ENCODE results near the gene PYGB.

PYGB gene

DNA sequence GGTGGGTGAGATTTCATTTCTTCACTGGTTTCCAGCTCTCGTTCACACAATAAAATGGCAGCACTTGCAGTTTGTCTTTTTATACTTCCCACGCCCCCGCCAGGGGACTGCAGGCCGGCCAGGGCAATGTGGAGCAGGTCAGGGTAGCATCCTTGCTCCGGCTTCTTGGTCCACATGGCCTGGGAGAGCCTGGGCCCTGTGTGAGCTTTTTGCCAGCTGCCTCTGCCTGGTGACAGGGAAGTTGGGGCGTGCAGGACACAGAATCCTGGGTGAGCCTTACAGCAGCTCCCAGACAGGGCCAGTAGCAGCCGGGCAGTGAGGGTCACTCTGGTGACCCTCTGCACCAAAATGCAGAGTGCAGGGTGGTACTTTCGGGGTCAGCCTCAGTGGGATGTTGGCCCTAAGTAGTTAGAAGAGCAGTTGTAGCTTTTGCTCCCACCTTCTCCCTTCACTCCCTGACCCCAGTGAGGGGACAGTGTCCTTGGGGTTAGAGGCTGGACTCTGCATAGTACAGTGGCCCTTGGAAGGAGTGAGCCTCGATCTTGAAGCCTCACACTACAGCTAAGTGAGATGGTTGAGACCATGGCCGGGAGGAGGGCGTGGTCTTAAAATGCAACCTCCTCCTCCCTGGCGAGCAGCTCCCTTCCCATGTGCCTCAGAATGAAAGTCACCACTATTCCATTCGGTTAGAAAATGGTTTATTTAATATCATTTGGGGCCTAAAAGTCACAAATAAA lies 23.8 kb downstream of the PYGB start:
- FAIRE-seq: no peak

DNA sequence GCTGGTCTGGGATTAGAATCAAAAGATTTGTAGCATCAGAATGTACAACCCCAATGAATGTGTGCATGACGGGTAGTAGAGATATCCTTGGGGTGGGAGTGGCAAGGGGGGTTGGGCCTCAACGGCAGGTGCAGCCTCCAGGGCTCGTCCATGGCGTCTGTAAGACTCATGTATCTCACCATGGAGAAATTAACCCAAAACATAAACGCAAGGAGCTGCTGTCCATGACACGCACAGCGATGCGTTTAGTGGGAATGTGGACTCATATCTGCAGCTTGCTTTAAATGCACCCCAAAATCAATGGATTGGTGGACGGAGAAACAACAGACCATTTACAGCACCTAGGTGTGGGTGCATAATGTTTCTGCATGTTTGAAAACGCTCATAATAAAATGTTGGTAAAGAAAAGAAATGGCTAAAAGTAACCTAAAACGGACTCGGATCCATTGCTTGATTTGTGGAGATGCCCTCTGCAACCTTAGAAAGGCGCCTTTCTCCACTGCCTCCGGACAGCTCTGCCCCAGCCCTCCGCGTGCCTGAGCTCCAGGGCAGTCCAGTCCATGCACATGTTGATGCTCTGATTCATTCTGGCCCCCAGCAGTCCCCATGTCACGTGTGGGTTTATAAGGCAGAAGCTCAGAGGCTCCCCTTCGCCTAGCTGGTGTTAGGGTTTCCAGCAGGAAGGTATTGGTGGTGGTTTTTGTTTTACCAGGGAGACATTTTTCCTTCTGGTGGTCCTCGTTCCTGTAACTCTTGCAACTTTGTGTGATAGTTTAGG lies 24.5 kb downstream of the PYGB start:
- no peak for FAIRE-seq

DNA sequence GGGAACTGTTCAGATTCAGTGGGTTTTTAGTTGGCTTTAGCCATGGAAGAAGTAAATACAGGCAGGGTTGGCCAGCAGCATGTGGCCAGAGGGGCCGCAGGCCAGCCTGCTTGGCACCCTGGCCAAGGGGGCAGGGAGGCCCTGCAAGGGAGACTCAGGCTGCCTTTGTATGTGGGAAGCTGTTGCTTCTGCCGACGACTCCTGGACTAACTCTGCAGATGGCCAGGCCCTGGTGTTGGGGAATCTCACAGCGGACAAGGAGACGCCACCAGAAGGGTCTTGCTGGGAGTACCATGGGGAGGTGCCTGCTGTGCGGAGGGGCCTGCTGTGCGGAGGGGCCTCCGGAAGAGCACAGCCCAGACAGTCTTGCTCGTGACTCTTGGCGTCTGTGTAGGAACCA lies 25.2 kb downstream of the PYGB start:
- FAIRE-seq: no peak

DNA sequence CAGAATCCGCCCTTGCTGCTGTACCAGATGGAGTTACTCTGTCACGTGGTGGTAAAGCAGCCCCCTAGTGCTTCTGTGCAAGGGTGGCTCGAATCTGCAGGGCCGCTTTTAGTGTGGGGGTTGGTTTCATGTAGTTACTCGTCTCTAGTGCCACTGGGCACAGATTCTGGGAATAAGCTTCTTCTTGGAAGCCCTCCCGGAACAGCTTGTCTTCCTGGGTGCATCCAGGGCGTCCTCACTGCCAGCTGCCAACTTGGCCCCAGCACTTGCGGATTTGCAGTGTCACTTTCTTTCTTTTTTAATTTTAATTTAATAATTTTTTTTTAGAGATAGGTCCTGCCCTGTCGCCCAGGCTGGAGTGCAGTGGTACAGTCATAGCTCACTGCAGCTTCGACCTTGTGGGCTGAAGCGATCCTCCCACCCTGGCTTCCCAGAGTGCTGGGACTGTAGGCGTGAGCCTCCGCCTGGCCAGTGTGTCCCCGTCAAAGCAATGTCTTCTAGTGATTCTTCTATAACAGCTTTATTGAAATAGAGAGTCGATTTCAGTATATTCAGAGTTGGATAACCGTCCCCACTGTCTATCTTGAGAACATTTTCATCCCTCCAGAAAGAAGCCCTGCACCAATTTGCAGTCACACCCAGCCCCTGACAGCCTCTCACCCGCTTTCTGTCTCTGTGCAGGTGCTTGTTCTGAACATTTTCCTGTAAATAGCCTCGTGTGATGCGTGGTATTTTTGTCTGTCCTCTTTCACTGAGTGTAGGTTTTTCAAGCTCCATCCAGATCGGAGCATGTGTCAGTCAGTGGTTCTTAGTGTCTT lies 25.9 kb downstream of the PYGB start:
- FAIRE-seq: no peak

DNA sequence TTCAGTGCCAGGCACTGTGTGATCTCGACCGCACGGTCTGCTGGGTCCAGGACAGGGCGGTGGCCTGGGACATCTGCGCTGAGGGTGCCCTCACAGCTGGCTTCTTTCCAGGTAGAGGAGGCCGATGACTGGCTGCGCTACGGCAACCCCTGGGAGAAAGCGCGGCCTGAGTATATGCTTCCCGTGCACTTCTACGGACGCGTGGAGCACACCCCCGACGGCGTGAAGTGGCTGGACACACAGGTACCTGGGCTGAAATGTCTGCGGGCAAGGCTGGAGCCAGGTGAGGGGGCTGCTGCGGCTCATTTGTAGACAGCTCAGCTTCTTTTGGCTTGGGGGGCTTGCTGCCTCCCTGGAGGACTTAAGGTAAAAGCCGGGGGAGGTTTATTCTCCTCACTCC lies 26.6 kb downstream of the PYGB start:
- no peak for FAIRE-seq

DNA sequence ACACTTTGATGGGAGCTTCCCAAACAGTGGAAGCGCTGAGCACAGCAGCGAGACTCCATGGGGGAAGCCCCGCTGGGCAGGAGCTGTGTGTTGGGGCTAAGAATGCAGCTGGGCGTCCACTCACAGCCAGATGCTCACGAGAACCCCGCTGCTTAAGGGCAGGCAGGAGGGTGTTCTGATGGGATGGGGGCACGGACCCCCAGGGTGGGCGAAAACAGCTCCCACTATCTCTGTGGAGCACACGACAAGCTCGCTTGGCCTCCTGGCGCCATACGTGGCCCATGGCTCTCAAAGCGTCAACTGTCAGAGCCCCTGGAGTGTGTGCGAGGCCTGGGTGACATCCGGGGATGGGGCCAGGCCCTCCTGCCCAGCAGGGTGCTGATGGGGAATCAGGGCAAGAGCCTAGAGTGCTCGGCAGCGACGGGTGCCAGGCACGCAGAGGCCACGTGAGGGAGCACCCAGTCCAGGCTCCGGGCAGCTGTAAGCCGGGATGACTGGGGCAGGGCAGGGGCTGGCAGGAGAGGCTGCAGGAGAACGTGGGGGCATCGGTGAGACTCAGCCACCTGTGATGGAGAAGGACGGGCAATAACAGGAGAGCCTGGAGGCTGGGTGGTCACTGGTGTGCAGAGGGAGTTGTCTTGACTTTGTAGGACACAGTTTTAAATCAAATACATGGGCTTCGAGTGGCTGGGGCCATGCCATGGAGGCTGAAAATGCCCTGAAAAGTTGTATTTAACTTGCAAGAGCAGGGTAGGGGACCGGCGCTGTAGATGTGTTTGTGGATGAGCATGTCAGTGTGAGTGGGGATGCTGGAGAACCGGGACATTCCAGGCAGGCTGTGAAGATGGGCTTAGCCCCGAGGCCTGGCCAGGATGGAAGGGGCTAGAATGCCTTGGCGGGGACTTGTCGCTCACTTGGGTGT lies 27.3 kb downstream of the PYGB start:
- FAIRE-seq: no peak

DNA sequence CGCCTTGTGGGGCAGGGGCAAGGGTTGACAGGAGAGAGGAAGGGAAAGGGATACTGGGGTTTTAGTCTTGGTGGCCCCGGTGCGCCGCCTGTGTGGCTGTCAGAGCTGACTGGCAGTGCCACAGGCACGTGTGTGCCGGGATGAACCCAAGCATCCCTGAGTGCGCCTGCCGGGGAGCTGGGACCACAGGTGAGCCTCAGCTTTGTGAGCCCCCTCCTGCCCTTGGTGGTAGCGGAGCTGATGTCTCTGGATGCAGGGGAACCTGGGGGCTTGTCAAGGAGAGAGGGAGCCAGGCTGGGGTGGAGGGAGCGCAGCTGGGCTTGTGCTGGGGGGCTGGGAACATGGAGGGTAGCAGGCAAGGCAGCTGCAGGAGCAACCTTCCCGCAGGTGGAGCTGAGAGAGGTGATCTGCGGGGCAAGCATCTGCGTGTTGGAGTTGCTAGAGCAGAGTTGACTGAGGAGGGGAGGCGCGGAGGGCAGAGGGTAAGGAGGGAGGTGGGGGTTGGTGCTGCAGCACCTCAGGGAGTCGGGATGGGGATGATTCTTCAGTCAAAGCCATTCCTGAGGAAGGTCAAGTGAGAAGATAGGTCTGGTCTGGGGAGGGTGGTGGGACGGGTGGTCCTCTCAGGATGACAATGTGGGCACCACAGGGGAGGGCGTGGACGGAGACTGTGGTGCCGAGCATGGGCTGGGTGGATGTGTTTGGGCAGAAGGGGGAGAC lies 28.1 kb downstream of the PYGB start:
- no peak for FAIRE-seq

DNA sequence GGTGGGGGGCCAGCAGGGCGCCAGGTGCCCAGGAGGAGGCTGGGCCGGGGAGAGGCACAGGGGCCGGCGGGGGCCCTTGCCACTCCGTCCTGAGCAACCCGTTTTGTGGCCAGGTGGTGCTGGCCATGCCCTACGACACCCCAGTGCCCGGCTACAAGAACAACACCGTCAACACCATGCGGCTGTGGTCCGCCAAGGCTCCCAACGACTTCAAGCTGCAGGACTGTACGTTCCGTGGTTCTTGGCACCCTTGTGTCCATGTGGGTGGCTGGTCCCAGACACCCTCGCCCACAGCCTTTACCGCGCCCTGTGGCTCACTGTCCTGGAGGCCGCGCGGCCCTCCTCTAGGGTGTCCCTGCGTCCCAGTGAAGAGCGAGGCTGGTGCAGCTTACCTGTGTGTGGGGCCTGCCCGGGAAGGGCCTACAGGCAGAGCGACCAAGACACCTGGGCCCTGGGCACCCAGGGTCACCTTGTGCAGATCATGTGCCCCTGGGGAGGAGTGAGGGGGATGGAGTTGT lies 28.7 kb downstream of the PYGB start:
- FAIRE-seq: no peak

DNA sequence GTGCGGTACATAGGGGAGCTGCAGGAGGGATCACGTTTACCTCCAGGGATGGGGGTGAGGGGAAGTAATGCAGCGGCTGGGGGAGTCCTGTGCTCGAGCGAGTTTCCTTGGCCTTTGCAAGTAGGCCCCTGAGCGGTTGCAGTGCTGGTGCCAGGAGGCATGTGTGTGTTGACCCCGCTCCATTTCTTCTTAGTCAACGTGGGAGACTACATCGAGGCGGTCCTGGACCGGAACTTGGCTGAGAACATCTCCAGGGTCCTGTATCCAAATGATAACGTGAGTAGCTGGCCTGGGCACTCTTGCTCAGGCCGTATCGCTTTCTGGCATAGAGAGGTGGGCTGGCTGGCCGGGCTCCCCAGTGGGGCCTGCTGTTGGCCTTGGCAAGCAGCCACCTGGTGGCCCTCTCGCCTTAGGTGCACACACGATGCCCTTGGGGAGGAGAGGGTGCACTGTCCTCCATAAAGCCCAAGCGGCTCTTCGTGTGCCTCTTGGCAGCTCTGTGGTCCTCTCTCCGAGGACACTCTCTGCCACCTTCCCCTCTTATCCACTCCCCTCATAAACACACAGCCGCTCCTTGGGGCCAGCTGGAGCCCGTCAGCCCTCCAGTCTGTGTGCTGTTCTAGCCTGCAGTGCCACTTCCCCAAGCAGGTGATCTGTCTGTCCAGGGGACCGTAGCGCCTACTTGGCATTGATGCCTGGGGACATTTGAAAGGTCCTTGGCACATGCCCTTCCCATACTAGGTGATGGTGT lies 29.3 kb downstream of the PYGB start:
- no peak for FAIRE-seq

DNA sequence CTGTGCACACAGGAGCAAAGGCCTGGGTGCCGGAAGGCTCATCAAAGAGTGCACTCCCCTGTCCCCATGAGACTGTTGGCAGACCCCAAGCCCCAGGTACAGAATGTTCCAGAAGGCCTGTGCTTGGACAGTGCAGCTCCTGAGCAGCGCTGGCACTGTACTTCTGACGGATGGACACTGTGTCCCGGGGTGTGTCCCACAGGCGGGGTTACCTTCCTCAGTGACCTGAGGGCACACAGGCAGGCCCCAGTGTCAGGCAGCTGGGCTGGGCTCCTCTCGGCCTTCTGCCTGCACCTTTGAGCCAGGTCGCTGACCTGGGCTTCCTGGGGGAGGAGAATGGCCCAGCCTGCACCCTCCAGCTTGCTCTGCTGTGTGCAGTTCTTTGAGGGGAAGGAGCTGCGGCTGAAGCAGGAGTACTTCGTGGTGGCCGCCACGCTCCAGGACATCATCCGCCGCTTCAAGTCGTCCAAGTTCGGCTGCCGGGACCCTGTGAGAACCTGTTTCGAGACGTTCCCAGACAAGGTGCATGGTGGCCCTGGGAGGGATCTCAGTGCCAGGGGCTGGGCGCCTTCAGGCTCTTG lies 30.1 kb downstream of the PYGB start:
- FAIRE-seq: no peak

DNA sequence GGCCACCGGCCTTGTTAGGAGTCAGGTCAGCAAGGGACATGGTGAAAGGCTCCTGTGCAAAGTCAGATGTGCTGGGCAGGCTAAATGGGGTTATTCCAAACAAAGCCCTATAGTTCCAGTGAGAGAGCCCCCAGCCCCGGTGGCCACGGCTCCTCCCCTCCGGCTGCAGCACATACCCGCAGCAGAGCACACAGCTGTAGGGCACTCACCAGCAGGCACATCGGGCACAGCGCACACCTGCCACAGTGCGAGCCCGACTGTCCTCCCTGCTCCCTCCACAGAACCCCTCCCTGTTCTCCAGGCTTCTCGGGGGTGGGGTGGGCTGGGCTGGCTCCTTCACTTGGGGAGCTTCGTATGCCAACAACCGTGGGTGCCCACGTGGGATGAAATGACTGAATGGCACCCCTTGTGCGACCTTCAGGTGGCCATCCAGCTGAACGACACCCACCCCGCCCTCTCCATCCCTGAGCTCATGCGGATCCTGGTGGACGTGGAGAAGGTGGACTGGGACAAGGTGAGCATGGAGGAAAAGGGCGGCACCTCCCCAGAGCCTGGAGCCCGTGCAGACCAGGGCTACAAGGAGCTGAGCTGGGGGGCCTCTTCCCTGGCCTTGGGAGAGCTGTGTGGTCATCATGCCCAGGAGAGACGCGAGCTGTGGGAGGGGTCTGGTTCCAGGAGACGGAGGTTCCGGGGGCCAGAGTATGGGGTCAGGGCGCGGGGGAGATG lies 30.9 kb downstream of the PYGB start:
- FAIRE-seq: no peak

DNA sequence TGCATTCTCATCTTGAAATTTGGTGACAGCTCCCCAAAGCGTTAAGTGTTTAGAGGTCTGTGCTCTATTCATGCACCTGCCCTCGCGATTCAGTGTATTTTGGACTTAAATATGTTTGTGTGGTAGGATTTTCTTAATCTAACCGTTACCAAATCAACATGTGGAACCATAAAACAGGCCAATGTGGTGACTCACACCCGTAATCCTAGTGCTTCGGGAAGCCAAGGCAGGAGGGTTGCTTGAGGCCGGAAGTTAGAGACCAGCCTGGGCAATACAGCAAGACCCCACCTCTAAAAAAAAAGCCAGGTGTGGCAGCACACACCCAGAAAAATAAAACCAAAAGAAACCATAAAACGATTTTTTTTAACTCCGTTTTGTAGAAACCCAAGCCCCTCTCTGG lies 31.5 kb downstream of the PYGB start:
- FAIRE-seq: no peak

DNA sequence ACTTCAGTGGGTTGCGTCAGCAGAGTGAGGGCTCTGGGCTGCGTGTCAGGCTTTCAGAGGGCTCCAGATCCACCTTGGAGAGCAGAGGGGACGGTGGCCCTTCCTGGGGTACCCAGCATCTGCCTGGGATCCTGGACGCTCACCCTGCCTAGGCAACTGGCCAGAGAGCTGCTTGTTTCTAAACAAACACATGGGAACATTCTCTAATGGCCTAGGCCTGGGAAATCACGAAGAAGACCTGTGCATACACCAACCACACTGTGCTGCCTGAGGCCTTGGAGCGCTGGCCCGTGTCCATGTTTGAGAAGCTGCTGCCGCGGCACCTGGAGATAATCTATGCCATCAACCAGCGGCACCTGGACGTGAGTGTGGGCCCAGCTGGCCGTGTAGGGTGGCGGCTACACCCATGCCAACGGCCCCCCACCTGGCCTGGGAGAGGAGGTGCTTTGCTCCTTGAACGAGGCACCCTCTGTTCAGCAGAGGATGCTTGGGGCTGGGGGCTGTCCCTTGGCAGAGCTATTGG lies 32.2 kb downstream of the PYGB start:
- no peak for FAIRE-seq

DNA sequence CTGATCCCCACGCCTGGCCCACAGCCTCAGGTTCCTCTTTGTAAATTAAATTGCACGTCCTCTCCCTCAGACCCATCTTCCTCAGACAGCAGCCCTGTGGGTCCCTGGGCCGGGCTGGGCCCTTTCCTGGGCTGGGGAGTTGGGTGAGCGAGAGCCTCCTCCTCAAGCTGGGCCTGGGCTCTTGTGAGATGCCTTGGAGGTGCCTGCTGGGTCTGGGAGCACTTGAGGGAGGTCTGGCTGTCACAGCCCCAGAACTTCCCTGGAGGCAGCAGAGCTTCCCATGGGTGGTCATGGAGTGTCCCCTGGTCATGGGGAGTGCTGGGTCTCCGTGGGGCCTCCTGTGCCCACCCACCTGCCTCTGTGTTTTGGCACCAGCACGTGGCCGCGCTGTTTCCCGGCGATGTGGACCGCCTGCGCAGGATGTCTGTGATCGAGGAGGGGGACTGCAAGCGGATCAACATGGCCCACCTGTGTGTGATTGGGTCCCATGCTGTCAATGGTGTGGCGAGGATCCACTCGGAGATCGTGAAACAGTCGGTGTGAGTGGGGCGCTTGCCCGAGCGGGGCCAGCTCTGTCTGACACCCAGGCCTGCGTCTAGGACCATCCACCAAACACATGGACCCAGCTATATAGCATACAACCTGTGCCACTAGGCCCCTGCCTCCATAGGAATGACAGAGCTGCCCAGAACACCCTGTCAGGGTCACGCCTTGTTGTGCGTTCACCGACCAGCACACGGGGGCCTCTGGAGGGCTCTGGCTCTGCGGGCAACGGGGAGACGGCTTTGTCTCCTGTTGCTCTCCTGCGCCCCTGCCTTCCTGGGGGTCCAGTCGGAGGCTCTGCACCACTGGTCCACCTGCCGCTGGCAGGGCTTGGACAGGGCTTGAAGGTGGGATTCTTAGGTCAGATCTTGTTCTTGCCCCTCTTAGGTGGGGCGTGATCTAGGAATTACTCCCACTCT lies 33.0 kb downstream of the PYGB start:
- no peak for FAIRE-seq

DNA sequence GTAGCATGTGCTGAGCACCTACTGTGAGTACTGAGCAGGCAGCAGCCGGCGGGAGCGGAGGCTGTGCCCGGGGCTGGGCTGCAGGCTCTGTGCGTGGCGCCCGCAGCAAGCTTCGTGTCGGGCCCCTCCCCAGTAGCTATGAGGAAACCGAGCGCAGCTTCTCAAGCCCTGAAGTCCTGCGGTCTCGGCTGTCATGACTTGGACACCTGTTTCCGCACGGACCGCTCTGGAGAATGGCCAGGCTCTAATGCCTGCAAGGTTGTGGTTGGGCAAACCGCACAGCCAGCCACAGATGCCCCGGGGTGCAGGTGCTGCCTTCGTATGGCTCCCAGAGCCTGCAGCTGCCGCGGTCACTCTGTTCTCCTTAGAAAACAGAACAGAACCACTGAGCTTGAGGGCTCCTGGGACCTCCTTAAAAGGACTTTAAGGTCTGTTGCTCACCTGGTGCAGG lies 33.7 kb downstream of the PYGB start:
- no peak for FAIRE-seq

DNA sequence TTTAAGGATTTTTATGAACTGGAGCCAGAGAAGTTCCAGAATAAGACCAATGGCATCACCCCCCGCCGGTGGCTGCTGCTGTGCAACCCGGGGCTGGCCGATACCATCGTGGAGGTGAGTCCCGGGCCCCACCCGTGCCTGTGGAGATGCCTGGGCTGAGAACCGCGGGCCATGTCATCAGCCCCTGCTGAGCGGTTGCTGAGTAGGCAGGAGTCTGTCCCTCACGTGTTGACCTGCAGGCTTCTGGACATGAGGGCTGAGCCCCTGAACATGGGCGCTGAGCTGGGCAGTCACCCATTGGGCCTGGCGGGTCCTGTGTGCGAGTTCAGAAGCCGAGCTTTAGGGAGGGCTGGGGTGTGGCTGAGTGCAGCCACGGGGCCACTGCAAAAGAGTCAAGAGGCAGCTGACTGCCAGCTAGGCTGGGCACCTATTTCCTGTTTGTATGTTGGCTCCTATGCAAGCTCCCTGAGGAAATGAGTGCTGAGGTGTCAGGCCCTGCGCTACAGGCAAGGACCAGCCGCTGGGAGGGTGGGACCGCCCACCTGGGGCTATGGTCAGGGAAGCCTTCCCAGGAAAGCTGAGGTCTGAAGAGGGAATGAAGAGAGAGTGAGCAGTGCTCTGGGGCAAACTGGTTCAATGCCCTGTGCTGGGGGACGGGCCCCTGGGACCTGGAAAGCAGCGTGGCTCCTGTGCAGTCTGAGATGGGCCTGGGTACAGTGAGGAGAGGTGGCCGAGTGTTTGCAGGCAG lies 34.3 kb downstream of the PYGB start:
- no peak for FAIRE-seq

DNA sequence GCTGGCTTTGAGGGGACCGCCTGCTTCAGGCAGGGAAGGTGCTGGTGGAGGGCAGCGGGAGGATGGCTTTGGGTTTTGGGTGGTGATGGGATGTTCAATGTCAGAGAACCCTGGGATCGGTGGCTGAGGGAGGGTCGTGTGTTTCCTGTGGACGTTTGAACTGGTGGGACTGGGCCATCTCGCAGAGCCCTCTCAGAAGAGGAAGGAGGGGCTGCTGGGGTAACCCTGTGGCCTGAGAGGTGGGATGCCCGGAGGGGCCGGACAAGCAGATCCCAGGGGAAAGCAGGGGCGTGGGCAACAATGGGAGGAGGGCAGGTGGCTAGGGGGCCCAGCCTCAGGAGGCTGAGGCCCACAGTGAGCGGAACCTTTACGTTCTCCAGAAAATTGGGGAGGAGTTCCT lies 34.9 kb downstream of the PYGB start:
- FAIRE-seq: no peak
